HepG2 (cell line): ENCODE results near the gene GPRIN2. TPM values are rescaled to one million over a fixed set of nuclear protein-coding genes. Genes with fewer than 3 reads are reported as not detected.
A peak's percentile ranks its signal among the peaks of the same experiment; 100 is the strongest.

Experiments
- AKAP8 ChIP-seq: sonication (generic); formaldehyde crosslinking; IDR thresholded peaks from 2 replicates; pipeline ENCODE4 v1.5.1; 2020; ENCODE audit warnings: mild to moderate bottlenecking, missing genetic modification reagents
- FOXC1 ChIP-seq: sonication (generic); formaldehyde crosslinking; IDR thresholded peaks from 2 replicates; pipeline ENCODE4 v1.8.0; 2022; ENCODE audit warnings: mild to moderate bottlenecking, missing genetic modification reagents, borderline replicate concordance
- HOXA7 ChIP-seq: sonication (generic); formaldehyde crosslinking; IDR thresholded peaks from 2 replicates; pipeline ENCODE4 v1.8.1; 2022; ENCODE audit warnings: mild to moderate bottlenecking, missing genetic modification reagents, moderate library complexity
- TBX2 ChIP-seq: sonication (generic); formaldehyde crosslinking; IDR thresholded peaks from 2 replicates; pipeline ENCODE4 v1.5.0; 2020; ENCODE audit warnings: missing genetic modification reagents, mild to moderate bottlenecking, borderline replicate concordance
- TBX3 ChIP-seq: fragments of 450-650 bp; IDR thresholded peaks from 2 replicates; pipeline ENCODE4 v1.6.1; 2017; ENCODE audit warnings: antibody characterized with exemption, mild to moderate bottlenecking, inconsistent platforms, borderline replicate concordance
- ZNF251 ChIP-seq: sonication (generic); formaldehyde crosslinking; IDR thresholded peaks from 2 replicates; pipeline ENCODE4 v1.9.0; 2021; ENCODE audit warnings: mild to moderate bottlenecking, missing genetic modification reagents
- ZNF570 ChIP-seq: sonication (generic); formaldehyde crosslinking; IDR thresholded peaks from 2 replicates; pipeline ENCODE4 v1.4.0; 2020; ENCODE audit warnings: mild to moderate bottlenecking, missing genetic modification reagents, borderline replicate concordance
- polyA plus RNA-seq, 8 experiments: library from polyadenylated mRNA; depleted of rRNA in 3 of 8; stranded (reverse) in 7 of 8; unstranded in 1 of 8; fragments of >200 nt; fragmentation: Illumina TruSeq in 4 of 8; extraction: Trizol in 4 of 8; gene quantifications; 2 replicates each; pipeline versions ENCODE4 v1.2.1 to v1.2.3, GENCODE V29; 2011 to 2016; ENCODE audit warnings: low read depth in 4 of 8, missing spikeins in 1 of 8, mixed read lengths in 1 of 8; ENCODE audit not compliant: insufficient read depth in 1 of 8
- total RNA-seq, 5 experiments: library from RNA; depleted of rRNA; stranded (reverse); fragments of >200 nt; fragmentation: Illumina TruSeq; extraction: Trizol; gene quantifications; 2 replicates each; pipeline ENCODE4 v1.2.3, GENCODE V29; 2016; ENCODE audit warnings: low read depth in 1 of 5
- TF ChIP-seq, protein P1 (sequence below), 2 experiments: fragments of 450-650 bp in 1 of 2; sonication (generic) in 1 of 2; formaldehyde crosslinking in 1 of 2; IDR thresholded peaks; 2 replicates each; pipeline versions ENCODE4 v1.6.1 to v1.8.0; 2016 to 2022; ENCODE audit warnings: antibody characterized with exemption in 1 of 2, mild to moderate bottlenecking in 1 of 2, missing genetic modification reagents in 1 of 2
- TF ChIP-seq, protein P2 (sequence below): sonication (generic); formaldehyde crosslinking; IDR thresholded peaks from 2 replicates; pipeline ENCODE4 v1.9.0; 2021; ENCODE audit warnings: mild to moderate bottlenecking, missing genetic modification reagents
- TF ChIP-seq, protein P3 (sequence below): sonication (generic); formaldehyde crosslinking; IDR thresholded peaks from 2 replicates; pipeline ENCODE4 v1.5.0; 2020; ENCODE audit warnings: missing genetic modification reagents

GPRIN2 gene
- total and polyA plus RNA-seq, 2 of the 13 experiments (the other 11 are each of a cell fraction or from before 2014, with no cell fraction given), result not detected

DNA sequence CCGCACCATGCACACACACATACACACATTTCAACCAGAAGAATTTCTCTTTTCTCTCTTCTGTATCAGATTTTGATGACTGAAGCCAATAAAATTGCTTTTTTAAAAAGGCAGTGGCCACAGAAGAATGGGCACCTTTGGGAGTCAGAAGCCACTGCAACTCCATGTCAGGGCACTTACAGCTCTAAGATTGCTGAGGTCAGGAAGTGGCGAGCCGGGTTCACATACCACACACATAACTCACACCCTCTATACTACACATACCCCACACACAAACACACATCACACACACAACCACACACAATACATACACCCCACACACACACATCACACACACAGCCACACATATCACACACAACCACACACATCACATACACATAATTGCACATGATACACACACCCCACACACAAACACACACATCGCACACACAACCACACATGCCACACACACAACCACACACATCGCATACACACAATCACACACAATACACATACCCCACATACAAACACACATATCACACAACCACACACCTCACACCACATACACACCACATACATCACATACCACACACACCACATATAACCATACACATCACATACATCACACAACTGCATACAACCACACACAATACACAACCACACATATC is 31.2 kb downstream of the GPRIN2 start (continued):
- TF ChIP-seq, protein P1, sequence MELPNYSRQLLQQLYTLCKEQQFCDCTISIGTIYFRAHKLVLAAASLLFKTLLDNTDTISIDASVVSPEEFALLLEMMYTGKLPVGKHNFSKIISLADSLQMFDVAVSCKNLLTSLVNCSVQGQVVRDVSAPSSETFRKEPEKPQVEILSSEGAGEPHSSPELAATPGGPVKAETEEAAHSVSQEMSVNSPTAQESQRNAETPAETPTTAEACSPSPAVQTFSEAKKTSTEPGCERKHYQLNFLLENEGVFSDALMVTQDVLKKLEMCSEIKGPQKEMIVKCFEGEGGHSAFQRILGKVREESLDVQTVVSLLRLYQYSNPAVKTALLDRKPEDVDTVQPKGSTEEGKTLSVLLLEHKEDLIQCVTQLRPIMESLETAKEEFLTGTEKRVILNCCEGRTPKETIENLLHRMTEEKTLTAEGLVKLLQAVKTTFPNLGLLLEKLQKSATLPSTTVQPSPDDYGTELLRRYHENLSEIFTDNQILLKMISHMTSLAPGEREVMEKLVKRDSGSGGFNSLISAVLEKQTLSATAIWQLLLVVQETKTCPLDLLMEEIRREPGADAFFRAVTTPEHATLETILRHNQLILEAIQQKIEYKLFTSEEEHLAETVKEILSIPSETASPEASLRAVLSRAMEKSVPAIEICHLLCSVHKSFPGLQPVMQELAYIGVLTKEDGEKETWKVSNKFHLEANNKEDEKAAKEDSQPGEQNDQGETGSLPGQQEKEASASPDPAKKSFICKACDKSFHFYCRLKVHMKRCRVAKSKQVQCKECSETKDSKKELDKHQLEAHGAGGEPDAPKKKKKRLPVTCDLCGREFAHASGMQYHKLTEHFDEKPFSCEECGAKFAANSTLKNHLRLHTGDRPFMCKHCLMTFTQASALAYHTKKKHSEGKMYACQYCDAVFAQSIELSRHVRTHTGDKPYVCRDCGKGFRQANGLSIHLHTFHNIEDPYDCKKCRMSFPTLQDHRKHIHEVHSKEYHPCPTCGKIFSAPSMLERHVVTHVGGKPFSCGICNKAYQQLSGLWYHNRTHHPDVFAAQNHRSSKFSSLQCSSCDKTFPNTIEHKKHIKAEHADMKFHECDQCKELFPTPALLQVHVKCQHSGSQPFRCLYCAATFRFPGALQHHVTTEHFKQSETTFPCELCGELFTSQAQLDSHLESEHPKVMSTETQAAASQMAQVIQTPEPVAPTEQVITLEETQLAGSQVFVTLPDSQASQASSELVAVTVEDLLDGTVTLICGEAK (IDR thresholded peaks at IDR 0.05), result 0 out of 2 replicates have a peak, but pooled peaks have one; percentile 3
- TF ChIP-seq, protein P1 (CRISPR knock-in tag; IDR thresholded peaks at IDR 0.05), result no peak
- 0 out of 2 replicates have a peak, but pooled peaks have one; percentile 6 for TF ChIP-seq TBX3
- TF ChIP-seq, protein P2, sequence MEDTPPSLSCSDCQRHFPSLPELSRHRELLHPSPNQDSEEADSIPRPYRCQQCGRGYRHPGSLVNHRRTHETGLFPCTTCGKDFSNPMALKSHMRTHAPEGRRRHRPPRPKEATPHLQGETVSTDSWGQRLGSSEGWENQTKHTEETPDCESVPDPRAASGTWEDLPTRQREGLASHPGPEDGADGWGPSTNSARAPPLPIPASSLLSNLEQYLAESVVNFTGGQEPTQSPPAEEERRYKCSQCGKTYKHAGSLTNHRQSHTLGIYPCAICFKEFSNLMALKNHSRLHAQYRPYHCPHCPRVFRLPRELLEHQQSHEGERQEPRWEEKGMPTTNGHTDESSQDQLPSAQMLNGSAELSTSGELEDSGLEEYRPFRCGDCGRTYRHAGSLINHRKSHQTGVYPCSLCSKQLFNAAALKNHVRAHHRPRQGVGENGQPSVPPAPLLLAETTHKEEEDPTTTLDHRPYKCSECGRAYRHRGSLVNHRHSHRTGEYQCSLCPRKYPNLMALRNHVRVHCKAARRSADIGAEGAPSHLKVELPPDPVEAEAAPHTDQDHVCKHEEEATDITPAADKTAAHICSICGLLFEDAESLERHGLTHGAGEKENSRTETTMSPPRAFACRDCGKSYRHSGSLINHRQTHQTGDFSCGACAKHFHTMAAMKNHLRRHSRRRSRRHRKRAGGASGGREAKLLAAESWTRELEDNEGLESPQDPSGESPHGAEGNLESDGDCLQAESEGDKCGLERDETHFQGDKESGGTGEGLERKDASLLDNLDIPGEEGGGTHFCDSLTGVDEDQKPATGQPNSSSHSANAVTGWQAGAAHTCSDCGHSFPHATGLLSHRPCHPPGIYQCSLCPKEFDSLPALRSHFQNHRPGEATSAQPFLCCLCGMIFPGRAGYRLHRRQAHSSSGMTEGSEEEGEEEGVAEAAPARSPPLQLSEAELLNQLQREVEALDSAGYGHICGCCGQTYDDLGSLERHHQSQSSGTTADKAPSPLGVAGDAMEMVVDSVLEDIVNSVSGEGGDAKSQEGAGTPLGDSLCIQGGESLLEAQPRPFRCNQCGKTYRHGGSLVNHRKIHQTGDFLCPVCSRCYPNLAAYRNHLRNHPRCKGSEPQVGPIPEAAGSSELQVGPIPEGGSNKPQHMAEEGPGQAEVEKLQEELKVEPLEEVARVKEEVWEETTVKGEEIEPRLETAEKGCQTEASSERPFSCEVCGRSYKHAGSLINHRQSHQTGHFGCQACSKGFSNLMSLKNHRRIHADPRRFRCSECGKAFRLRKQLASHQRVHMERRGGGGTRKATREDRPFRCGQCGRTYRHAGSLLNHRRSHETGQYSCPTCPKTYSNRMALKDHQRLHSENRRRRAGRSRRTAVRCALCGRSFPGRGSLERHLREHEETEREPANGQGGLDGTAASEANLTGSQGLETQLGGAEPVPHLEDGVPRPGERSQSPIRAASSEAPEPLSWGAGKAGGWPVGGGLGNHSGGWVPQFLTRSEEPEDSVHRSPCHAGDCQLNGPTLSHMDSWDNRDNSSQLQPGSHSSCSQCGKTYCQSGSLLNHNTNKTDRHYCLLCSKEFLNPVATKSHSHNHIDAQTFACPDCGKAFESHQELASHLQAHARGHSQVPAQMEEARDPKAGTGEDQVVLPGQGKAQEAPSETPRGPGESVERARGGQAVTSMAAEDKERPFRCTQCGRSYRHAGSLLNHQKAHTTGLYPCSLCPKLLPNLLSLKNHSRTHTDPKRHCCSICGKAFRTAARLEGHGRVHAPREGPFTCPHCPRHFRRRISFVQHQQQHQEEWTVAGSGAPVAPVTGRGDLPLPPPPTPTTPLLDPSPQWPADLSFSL (CRISPR knock-in tag), result peak; percentile 95
- no peak for TF ChIP-seq AKAP8 (CRISPR knock-in tag)
- no peak for TF ChIP-seq ZNF251 (CRISPR knock-in tag)
- TF ChIP-seq, protein P3, sequence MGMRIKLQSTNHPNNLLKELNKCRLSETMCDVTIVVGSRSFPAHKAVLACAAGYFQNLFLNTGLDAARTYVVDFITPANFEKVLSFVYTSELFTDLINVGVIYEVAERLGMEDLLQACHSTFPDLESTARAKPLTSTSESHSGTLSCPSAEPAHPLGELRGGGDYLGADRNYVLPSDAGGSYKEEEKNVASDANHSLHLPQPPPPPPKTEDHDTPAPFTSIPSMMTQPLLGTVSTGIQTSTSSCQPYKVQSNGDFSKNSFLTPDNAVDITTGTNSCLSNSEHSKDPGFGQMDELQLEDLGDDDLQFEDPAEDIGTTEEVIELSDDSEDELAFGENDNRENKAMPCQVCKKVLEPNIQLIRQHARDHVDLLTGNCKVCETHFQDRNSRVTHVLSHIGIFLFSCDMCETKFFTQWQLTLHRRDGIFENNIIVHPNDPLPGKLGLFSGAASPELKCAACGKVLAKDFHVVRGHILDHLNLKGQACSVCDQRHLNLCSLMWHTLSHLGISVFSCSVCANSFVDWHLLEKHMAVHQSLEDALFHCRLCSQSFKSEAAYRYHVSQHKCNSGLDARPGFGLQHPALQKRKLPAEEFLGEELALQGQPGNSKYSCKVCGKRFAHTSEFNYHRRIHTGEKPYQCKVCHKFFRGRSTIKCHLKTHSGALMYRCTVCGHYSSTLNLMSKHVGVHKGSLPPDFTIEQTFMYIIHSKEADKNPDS (CRISPR knock-in tag), result 0 out of 2 replicates have a peak, but pooled peaks have one; percentile 45
- TF ChIP-seq TBX2, result no peak
- TF ChIP-seq FOXC1 (CRISPR knock-in tag), result no peak
- no peak for TF ChIP-seq ZNF570 (CRISPR knock-in tag)
- no peak for TF ChIP-seq HOXA7
